HepG2 (cell line): Measurements from ENCODE around the gene ING5. TPM values are rescaled to one million over a fixed set of nuclear protein-coding genes. Genes with fewer than 3 reads are reported as not detected.

Experiments
- ATF1 ChIP-seq: IDR thresholded peaks from 2 replicates; pipeline ENCODE4 v1.6.1; 2016; ENCODE audit warnings: mild to moderate bottlenecking, control low read depth
- HMGXB3 ChIP-seq: sonication (generic); formaldehyde crosslinking; IDR thresholded peaks from 2 replicates; pipeline ENCODE4 v1.4.0; 2020; ENCODE audit warnings: missing genetic modification reagents, borderline replicate concordance
- IKZF4 ChIP-seq: sonication (generic); formaldehyde crosslinking; IDR thresholded peaks from 2 replicates; pipeline ENCODE4 v1.5.1; 2020; ENCODE audit warnings: borderline replicate concordance, mild to moderate bottlenecking, low read depth, missing genetic modification reagents; ENCODE audit errors: not compliant biosample characterization
- KLF11 ChIP-seq: IDR thresholded peaks from 2 replicates; pipeline ENCODE4 v1.6.1; 2016; ENCODE audit warnings: missing compliant biosample characterization
- KLF15 ChIP-seq: sonication (generic); formaldehyde crosslinking; IDR thresholded peaks from 2 replicates; pipeline ENCODE4 v1.8.1; 2023; ENCODE audit warnings: borderline replicate concordance, mild to moderate bottlenecking, inconsistent platforms, missing genetic modification reagents, mixed read lengths
- KLF6 ChIP-seq: IDR thresholded peaks from 2 replicates; pipeline ENCODE4 v1.8.0; 2016; ENCODE audit warnings: missing biosample characterization, missing genetic modification reagents
- MBD4 ChIP-seq: IDR thresholded peaks from 2 replicates; pipeline ENCODE4 v1.6.1; 2012; ENCODE audit warnings: low read length, inconsistent platforms, borderline replicate concordance
- MYNN ChIP-seq: sonication (generic); formaldehyde crosslinking; IDR thresholded peaks from 2 replicates; pipeline ENCODE4 v1.4.0; 2020; ENCODE audit warnings: mild to moderate bottlenecking, low read depth, missing genetic modification reagents
- NCOA1 ChIP-seq: sonication (generic); formaldehyde crosslinking; IDR thresholded peaks from 2 replicates; pipeline ENCODE4 v1.9.0; 2021; ENCODE audit warnings: missing genetic modification reagents
- NFIC ChIP-seq: IDR thresholded peaks from 2 replicates; pipeline ENCODE4 v1.6.1; 2012; ENCODE audit warnings: mild to moderate bottlenecking, low read length, inconsistent platforms
- NR2F1 ChIP-seq, 2 experiments: fragments of 450-650 bp in 1 of 2; formaldehyde crosslinking in 1 of 2; IDR thresholded peaks; 2 replicates each; pipeline versions ENCODE4 v1.5.0 to v1.6.1; 2016 to 2020; ENCODE audit warnings: mild to moderate bottlenecking in 1 of 2, missing compliant biosample characterization in 1 of 2, missing genetic modification reagents in 1 of 2, moderate library complexity in 1 of 2
- PBX3 ChIP-seq: sonication (generic); formaldehyde crosslinking; IDR thresholded peaks from 2 replicates; pipeline ENCODE4 v1.8.1; 2023; ENCODE audit warnings: missing genetic modification reagents, inconsistent platforms, borderline replicate concordance
- ZNF691 ChIP-seq: sonication (generic); formaldehyde crosslinking; IDR thresholded peaks from 2 replicates; pipeline ENCODE4 v1.4.0; 2020; ENCODE audit warnings: missing genetic modification reagents, low read depth, mild to moderate bottlenecking, borderline replicate concordance
- ZNF737 ChIP-seq: sonication (generic); formaldehyde crosslinking; IDR thresholded peaks from 2 replicates; pipeline ENCODE4 v1.5.0; 2020; ENCODE audit warnings: missing genetic modification reagents, mild to moderate bottlenecking, borderline replicate concordance
- polyA plus RNA-seq, 8 experiments: library from polyadenylated mRNA; depleted of rRNA in 3 of 8; stranded (reverse) in 7 of 8; unstranded in 1 of 8; fragments of >200 nt; fragmentation: Illumina TruSeq in 4 of 8; extraction: Trizol in 4 of 8; gene quantifications; 2 replicates each; pipeline versions ENCODE4 v1.2.1 to v1.2.3, GENCODE V29; 2011 to 2016; ENCODE audit warnings: low read depth in 4 of 8, missing spikeins in 1 of 8, mixed read lengths in 1 of 8; ENCODE audit not compliant: insufficient read depth in 1 of 8
- total RNA-seq, 5 experiments: library from RNA; depleted of rRNA; stranded (reverse); fragments of >200 nt; fragmentation: Illumina TruSeq; extraction: Trizol; gene quantifications; 2 replicates each; pipeline ENCODE4 v1.2.3, GENCODE V29; 2016; ENCODE audit warnings: low read depth in 1 of 5
- TF ChIP-seq, protein P1 (sequence below): sonication (generic); formaldehyde crosslinking; IDR thresholded peaks from 2 replicates; pipeline ENCODE4 v1.8.0; 2022; ENCODE audit warnings: missing genetic modification reagents, mild to moderate bottlenecking, moderate library complexity, borderline replicate concordance
- TF ChIP-seq, protein P2 (sequence below): sonication (generic); formaldehyde crosslinking; IDR thresholded peaks from 2 replicates; pipeline ENCODE4 v1.4.0; 2020; ENCODE audit warnings: mild to moderate bottlenecking, missing genetic modification reagents
- TF ChIP-seq, protein P3 (sequence below): sonication (generic); formaldehyde crosslinking; IDR thresholded peaks from 2 replicates; pipeline ENCODE4 v1.5.1; 2020; ENCODE audit warnings: mild to moderate bottlenecking, missing genetic modification reagents, borderline replicate concordance

Gene ING5
- total and polyA plus RNA-seq, 2 of the 13 experiments (the other 11 are each of a cell fraction or from before 2014, with no cell fraction given), result 61.9 to 71.9 TPM

DNA sequence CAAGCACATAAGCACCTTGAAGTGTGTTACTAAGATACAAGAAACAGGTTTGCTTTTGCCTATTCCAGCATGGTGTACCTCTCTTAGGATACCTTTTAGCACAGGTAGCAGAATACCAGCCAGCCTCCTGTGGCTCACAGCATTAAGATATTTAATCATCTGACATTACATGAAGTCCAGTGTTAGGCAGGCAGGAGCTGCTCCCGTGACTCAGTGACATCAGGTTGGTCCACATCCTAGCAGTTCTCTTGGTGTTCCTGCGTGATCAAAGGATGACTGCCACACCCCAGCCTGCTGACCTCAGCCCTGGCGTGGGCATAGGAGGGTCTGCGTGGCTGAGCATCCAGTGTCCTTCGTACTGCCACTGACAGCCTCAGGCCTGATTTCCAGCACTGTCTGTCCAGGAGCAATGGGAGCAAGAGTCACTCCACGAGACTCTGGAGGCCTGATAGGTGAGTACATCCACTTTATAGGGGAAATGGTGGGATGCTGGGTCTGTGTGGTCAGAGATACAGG, 11.6 kb upstream of the ING5 start (continued):
- TF ChIP-seq, protein P1, sequence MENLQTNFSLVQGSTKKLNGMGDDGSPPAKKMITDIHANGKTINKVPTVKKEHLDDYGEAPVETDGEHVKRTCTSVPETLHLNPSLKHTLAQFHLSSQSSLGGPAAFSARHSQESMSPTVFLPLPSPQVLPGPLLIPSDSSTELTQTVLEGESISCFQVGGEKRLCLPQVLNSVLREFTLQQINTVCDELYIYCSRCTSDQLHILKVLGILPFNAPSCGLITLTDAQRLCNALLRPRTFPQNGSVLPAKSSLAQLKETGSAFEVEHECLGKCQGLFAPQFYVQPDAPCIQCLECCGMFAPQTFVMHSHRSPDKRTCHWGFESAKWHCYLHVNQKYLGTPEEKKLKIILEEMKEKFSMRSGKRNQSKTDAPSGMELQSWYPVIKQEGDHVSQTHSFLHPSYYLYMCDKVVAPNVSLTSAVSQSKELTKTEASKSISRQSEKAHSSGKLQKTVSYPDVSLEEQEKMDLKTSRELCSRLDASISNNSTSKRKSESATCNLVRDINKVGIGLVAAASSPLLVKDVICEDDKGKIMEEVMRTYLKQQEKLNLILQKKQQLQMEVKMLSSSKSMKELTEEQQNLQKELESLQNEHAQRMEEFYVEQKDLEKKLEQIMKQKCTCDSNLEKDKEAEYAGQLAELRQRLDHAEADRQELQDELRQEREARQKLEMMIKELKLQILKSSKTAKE, result no peak
- TF ChIP-seq IKZF4 (CRISPR knock-in tag), result no peak
- TF ChIP-seq NFIC, result no peak
- TF ChIP-seq MYNN (CRISPR knock-in tag), result no peak
- no peak for TF ChIP-seq PBX3 (CRISPR knock-in tag)
- TF ChIP-seq HMGXB3 (CRISPR knock-in tag), result no peak
- TF ChIP-seq KLF15 (CRISPR knock-in tag), result no peak
- 0 out of 2 replicates have a peak, but pooled peaks have one; percentile 28 for TF ChIP-seq ZNF691
- TF ChIP-seq KLF11 (CRISPR knock-in tag), result no peak
- TF ChIP-seq ZNF737 (CRISPR knock-in tag), result 0 out of 2 replicates have a peak, but pooled peaks have one; percentile 30
- TF ChIP-seq NCOA1 (CRISPR knock-in tag), result no peak
- TF ChIP-seq KLF6 (CRISPR knock-in tag), result no peak
- TF ChIP-seq, protein P2, sequence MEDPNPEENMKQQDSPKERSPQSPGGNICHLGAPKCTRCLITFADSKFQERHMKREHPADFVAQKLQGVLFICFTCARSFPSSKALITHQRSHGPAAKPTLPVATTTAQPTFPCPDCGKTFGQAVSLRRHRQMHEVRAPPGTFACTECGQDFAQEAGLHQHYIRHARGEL (CRISPR knock-in tag), result no peak
- TF ChIP-seq ATF1 (CRISPR knock-in tag), result no peak
- TF ChIP-seq MBD4, result no peak
- no peak for TF ChIP-seq NR2F1 (CRISPR knock-in tag; IDR thresholded peaks at IDR 0.05)
- TF ChIP-seq, protein P3, sequence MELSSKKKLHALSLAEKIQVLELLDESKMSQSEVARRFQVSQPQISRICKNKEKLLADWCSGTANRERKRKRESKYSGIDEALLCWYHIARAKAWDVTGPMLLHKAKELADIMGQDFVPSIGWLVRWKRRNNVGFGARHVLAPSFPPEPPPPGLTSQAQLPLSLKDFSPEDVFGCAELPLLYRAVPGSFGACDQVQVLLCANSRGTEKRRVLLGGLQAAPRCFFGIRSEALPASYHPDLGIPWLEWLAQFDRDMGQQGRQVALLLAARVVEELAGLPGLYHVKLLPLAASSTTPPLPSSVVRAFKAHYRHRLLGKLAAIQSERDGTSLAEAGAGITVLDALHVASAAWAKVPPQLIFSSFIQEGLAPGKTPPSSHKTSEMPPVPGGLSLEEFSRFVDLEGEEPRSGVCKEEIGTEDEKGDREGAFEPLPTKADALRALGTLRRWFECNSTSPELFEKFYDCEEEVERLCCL (CRISPR knock-in tag), result no peak
